C4-2B (cell line): ENCODE results near the gene LCN6.
"Not testable (repeated sequence)": the region's sequence is repeated elsewhere in the genome, so short reads cannot be mapped to it uniquely, and the experiment has no call there.

Experiments used
- H3K27ac ChIP-seq: fragments of 450-650 bp; 2 replicates; pipeline ENCODE4 v1.5.1; 2017
- ZFX ChIP-seq: fragments of 450-650 bp; IDR thresholded peaks from 2 replicates; pipeline ENCODE4 v1.6.1; 2017
- TF ChIP-seq, protein P1 (sequence below): fragments of 450-650 bp; conservative IDR thresholded peaks from 2 replicates; pipeline ENCODE4 v1.5.1; 2017; ENCODE audit warnings: mild to moderate bottlenecking

Gene LCN6

DNA sequence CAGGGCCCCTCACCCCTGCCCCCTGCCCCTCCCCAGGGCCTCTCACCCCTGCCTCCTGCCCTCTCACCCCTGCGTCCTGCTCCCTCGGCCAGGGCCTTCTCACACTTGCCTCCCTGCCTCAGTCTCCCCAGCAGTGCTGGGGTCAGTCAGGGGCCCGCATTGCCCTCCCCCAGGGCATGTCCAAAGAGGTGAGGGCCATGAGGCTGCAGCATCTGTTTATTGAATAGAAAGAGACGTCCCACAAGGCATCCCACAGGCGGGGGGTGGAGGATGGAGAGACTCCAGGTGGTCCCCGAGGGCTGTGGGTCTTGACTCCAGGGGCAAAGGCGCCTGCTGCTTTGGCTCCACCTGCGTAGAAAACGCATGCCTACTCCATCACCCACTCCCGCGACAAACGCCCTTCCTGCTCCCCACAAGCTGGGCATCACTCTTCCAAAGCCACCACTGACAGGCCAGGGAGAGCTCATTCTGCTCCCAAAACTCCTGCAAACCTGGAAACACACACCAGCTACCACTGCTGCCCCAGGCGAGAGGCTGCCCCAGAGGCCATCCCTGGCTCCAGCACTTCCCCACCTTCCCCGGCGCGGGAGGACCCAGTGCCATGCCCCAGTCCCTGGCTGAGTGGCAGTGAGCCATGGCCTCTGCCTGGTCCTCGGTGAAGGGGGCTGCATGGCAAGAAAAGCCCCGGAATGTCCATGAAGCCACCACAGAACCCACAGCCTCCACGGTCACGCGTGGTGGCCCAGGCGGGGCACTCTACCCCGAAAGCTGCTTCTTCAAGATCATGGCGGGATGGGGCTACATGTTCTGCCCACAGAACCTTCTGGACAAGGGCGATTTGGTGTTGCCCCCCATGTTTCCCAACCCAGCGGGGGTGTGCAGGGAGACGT is 11.4 kb upstream of the LCN6 start:
- TF ChIP-seq, protein P1, sequence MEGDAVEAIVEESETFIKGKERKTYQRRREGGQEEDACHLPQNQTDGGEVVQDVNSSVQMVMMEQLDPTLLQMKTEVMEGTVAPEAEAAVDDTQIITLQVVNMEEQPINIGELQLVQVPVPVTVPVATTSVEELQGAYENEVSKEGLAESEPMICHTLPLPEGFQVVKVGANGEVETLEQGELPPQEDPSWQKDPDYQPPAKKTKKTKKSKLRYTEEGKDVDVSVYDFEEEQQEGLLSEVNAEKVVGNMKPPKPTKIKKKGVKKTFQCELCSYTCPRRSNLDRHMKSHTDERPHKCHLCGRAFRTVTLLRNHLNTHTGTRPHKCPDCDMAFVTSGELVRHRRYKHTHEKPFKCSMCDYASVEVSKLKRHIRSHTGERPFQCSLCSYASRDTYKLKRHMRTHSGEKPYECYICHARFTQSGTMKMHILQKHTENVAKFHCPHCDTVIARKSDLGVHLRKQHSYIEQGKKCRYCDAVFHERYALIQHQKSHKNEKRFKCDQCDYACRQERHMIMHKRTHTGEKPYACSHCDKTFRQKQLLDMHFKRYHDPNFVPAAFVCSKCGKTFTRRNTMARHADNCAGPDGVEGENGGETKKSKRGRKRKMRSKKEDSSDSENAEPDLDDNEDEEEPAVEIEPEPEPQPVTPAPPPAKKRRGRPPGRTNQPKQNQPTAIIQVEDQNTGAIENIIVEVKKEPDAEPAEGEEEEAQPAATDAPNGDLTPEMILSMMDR = no peak
- no peak for TF ChIP-seq ZFX
- no peak overlapping the region for H3K27ac ChIP-seq

DNA sequence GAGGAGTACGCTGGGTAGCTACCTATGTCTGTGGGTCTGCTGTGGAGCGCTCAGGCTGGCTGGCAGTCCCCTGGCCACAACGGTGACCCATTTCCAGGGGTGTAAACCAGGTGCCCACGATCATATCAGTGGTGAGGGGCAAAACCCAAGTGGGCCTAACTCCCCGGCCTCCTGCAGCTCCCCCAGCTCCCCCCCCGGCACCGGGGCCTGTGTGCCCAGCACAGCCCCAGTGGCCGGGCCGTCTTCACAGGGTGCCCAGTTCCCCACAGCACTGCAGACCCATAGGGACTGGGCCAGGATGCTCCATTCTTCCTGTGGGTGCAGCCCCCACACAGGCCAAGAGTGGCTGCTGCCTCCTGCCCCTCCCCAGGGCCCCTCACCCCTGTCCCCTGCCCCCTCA is 10.7 kb upstream of the LCN6 start:
- TF ChIP-seq, protein P1 = no peak
- no peak for TF ChIP-seq ZFX

DNA sequence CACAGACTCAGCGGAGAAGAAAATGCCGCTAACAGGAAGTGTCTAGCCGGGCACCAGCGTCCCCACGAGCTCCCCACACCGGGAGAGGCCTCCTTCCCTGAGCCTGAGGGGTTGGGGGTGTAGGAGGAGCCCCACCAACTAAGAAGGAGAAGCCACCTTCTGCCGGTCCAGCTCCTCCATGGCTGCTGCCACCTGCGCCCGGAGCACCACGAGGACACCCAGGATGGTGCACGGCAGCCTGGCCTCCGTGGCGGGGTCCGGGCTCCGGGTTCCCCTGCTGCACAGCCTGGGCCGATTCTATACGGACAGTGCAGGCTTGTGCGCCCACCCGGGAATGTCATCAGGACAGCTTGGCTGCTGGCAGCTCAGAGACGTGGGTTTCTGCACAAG is 9.4 kb upstream of the LCN6 start:
- no peak for TF ChIP-seq ZFX
- TF ChIP-seq, protein P1 = no peak
- H3K27ac ChIP-seq = no peak overlapping the region

More for the DNA sequence above, 10.7 kb upstream of the LCN6 start:
- H3K27ac ChIP-seq = no peak overlapping the region

DNA sequence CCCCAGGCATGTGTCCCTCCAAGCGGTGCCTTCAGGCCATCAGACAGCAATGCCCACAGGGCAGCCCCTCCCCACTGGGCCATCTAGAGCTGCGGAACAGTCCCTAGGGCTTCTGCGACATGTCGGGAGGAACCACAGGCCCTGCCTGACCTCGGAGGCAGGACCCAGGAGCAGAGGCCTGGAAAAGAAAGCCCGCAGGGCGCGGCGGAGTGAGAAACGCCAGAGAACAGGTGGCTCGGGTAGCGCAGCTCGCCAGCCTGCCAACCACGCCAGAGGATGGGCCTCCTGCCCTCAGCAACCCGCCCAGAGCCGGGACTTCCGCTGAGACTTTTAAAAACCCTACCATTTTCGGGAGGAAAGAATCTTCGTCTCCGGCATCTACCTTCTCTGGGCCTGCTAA is 9.0 kb upstream of the LCN6 start:
- TF ChIP-seq, protein P1 = no peak
- no peak for TF ChIP-seq ZFX
- no peak overlapping the region for H3K27ac ChIP-seq

DNA sequence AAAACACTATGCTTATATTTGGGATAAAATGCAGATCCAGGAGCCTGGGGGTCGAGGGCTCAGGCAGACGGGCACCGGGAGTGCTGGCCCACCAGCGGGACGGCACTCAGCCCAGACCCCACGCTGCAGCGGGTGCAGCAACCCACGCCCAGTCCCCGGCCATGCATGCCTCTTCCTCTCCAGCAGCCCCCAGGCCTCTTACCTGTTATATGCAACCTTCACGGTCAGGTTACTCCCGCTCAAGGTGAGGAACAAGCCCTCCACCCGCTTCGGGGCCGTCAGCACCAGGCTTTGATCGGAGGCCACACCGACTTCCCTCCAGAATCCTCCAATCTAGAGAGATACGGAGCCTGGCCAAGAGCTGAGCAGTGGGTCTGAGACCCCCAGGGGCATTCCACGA is 8.5 kb upstream of the LCN6 start:
- TF ChIP-seq, protein P1 = no peak
- no peak overlapping the region for H3K27ac ChIP-seq

DNA sequence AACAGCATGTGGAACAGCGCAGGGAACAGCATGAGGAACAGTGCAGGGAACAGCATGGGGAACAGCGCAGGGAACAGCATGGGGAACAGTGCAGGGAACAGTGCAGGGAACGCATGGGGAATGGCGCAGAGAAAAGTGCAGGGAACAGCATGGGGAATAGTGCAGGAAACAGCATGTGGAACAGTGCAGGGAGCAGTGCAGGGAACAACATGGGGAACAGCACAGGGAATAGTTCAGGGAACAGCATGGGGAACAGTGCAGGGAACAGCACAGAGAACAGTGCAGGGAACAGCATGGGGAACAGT is 7.8 kb upstream of the LCN6 start:
- no peak overlapping the region for H3K27ac ChIP-seq
- no peak for TF ChIP-seq ZFX
- TF ChIP-seq, protein P1 = no peak

DNA sequence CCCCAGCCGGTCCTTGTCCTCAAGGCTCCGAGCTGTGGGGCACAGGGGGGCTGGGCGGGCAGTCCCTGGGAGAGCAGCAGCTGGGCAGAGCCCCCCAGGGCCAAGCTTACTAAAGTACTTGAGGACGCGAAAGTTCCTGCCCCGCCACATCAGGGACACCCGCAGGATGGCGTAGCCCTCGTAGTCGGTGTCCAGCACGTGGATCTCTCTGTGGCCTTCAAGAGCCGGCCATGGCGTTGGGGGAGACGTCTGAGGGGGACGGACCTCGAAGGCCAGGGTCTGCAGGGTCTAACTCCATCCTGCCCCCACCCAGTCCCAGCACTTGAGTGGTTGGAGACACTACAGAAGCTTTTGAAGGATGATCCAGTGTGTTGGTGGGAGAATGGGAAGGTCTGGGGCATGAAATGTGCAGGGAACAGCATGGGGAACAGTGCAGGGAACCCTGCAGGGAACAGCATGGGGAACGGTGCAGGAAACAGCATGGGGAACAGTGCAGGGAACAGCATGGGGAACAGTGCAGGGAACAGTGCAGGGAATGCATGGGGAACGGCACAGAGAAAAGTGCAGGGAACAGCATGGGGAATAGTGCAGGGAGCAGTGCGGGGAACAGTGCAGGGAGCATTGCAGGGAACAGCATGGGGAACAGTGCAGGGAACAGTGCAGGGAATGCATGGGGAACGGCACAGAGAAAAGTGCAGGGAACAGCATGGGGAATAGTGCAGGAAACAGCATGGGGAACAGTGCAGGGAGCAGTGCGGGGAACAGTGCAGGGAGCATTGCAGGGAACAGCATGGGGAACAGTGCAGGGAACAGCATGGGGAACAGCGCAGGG is 7.2 kb upstream of the LCN6 start:
- H3K27ac ChIP-seq = not testable (repeated sequence)
